Measurements from ENCODE around the gene PRDM16.
"Not testable (repeated sequence)": the region's sequence is repeated elsewhere in the genome, so short reads cannot be mapped to it uniquely, and the experiment has no call there.

The PRDM16 gene

GRCh38 chr1:3238703-3239278 is 169.8 kb downstream of the PRDM16 start:
- CTCF ChIA-PET = interaction anchor here (0.6 kb wide), 1 partner anchor 41 kb away, joined by 3 read pairs; no protein-coding TSS in a partner anchor
- no peak overlapping the region for H3K4me3 ChIP-seq (ENCODE audit: low read depth, low read length)
- POLR2A ChIA-PET = no interaction called here
- no peak overlapping the region for H3K27ac ChIP-seq (ENCODE audit: extremely low read depth, low read depth, low read length)
- H3K36me3 ChIP-seq (ENCODE audit: control insufficient read depth in 2 of 2, insufficient read depth in 1 of 2, low read length in 2 of 2) = no peaks in the 10 kb centered on the region
- no peaks in the 10 kb centered on the region for H3K9me3 ChIP-seq (ENCODE audit: control insufficient read depth, insufficient read depth, low read depth, low read length)
- TF ChIP-seq ZNF544 (tag by site-specific recombination; IDR thresholded peaks at IDR 0.05) (no peak), ZNF112 (tag by site-specific recombination; IDR thresholded peaks at IDR 0.05) (peak; percentile 94), ZNF791 (tag by site-specific recombination; IDR thresholded peaks at IDR 0.05) (no peak), ZNF658 (tag by site-specific recombination; IDR thresholded peaks at IDR 0.05) (no peak), ZNF202 (tag by site-specific recombination; IDR thresholded peaks at IDR 0.05; ENCODE audit: borderline replicate concordance) (no peak), ZNF585B (tag by site-specific recombination; IDR thresholded peaks at IDR 0.05) (no peak), ZNF510 (tag by site-specific recombination; IDR thresholded peaks at IDR 0.05; ENCODE audit: insufficient replicate concordance) (no peak), PRDM6 (tag by site-specific recombination; IDR thresholded peaks at IDR 0.05) (no peak)
- H3K4me1 ChIP-seq (ENCODE audit: control insufficient read depth, insufficient read depth, low read length) = no peaks in the 10 kb centered on the region

- H3K4me3 ChIP-seq (ENCODE audit: low read depth, low read length); CTCF ChIA-PET; H3K9me3 ChIP-seq (ENCODE audit: control insufficient read depth, insufficient read depth, low read depth, low read length); H3K27ac ChIP-seq (ENCODE audit: extremely low read depth, low read depth, low read length); POLR2A ChIA-PET; H3K36me3 ChIP-seq (ENCODE audit: control insufficient read depth in 2 of 2, insufficient read depth in 1 of 2, low read length in 2 of 2); H3K4me1 ChIP-seq (ENCODE audit: control insufficient read depth, insufficient read depth, low read length): not testable (repeated sequence)
- TF ChIP-seq ZNF121 (tag by site-specific recombination; IDR thresholded peaks at IDR 0.05) = peak; percentile 86
These were observed 171.0 kb downstream of the PRDM16 start for GRCh38 chr1:3239991-3240390.

- Histone ChIP-seq H3K4me1 (ENCODE audit: control insufficient read depth, insufficient read depth, low read length) (no peaks in the 10 kb centered on the region), H3K9me3 (ENCODE audit: control insufficient read depth, insufficient read depth, low read depth, low read length) (no peaks in the 10 kb centered on the region), H3K4me3 (ENCODE audit: low read depth, low read length) (no peak overlapping the region), H3K36me3 (ENCODE audit: control insufficient read depth in 2 of 2, insufficient read depth in 1 of 2, low read length in 2 of 2) (peaks cover 0 to 3% of the 10 kb centered on the region in 2 experiments; a peak in 1 of 3 replicates), H3K27ac (ENCODE audit: extremely low read depth, low read depth, low read length) (no peak overlapping the region)
- POLR2A ChIA-PET = no interaction called here
- TF ChIP-seq PRDM10 (tag by site-specific recombination; IDR thresholded peaks at IDR 0.05) (no peak), ZNF341 (tag by site-specific recombination; IDR thresholded peaks at IDR 0.05; ENCODE audit: low read depth) (no peak), ZNF785 (tag by site-specific recombination; IDR thresholded peaks at IDR 0.05) (no peak), GLIS1 (tag by site-specific recombination; IDR thresholded peaks at IDR 0.05) (no peak), ZSCAN30 (tag by site-specific recombination; IDR thresholded peaks at IDR 0.05) (no peak), MZF1 (tag by site-specific recombination; IDR thresholded peaks at IDR 0.05; ENCODE audit: borderline replicate concordance) (no peak), ZNF24 (tag by site-specific recombination; IDR thresholded peaks at IDR 0.05) (no peak), ZNF157 (tag by site-specific recombination; IDR thresholded peaks at IDR 0.05) (no peak), ZNF391 (tag by site-specific recombination; IDR thresholded peaks at IDR 0.05; ENCODE audit: borderline replicate concordance, low read depth) (no peak), ZNF18 (tag by site-specific recombination; IDR thresholded peaks at IDR 0.05) (no peak), ZNF248 (tag by site-specific recombination; IDR thresholded peaks at IDR 0.05) (no peak), HOXA7 (CRISPR knock-in tag; IDR thresholded peaks at IDR 0.05; ENCODE audit: borderline replicate concordance) (no peak), MYNN (tag by site-specific recombination; IDR thresholded peaks at IDR 0.05; ENCODE audit: borderline replicate concordance) (no peak)
- CTCF ChIA-PET = interaction anchor here (0.6 to 0.7 kb wide), 2 partner anchors 8 to 11 kb away, joined by 3 read pairs; no protein-coding TSS in a partner anchor
These were observed 171.7 kb downstream of the PRDM16 start for GRCh38 chr1:3240524-3241235.
